Measurements from ENCODE around the gene MEGF9.

The MEGF9 gene

DNA sequence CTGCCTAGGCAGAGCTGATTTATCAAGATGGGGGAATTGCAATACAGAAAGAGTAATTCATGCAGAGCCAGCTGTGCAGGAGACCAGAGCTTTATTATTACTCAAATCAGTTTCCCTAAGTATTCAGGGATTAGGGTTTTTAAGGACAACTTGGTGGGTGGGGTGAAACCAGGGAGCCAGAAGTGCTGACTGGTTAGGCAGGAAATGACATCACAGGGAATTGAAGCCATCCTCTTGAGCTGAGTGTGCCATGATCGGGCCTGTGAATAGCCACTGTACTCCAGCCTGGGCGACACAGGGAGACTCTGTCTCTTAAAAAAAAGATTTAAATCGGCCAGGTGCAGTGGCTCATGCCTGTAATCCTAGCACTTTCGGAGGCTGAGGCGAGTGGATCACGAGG, 89.0 kb downstream of the MEGF9 start:
- Histone ChIP-seq H3K9me2 (replicated peaks; ENCODE audit: insufficient read depth, low read length) (no peaks in the 10 kb centered on the region), H3K27ac (ENCODE audit: low read depth, low read length) (no peak overlapping the region), H3K4me3 (ENCODE audit: insufficient read depth, low read length, poor library complexity, severe bottlenecking) (no peak overlapping the region), H2AFZ (ENCODE audit: low read depth, low read length, severe bottlenecking) (no peak overlapping the region), H3K27me3 (ENCODE audit: low read length) (no peaks in the 10 kb centered on the region), H3K79me2 (ENCODE audit: insufficient read depth, low read length) (no peaks in the 10 kb centered on the region), H3K9me3 (ENCODE audit: insufficient read depth, low read length) (no peaks in the 10 kb centered on the region), H3K4me2 (ENCODE audit: low read depth, low read length, poor library complexity, severe bottlenecking) (no peak overlapping the region), H3K36me3 (ENCODE audit: low read length) (no peaks in the 10 kb centered on the region), H4K20me1 (ENCODE audit: low read depth, low read length) (no peaks in the 10 kb centered on the region), H3F3A (ENCODE audit: insufficient read depth) (no peaks in the 10 kb centered on the region), H3K9ac (ENCODE audit: low read length) (no peak overlapping the region)
- TF ChIP-seq EZH2phosphoT487 (conservative IDR thresholded peaks at IDR 0.05; ENCODE audit: low read length), result no peak
- TF ChIP-seq, protein P1, sequence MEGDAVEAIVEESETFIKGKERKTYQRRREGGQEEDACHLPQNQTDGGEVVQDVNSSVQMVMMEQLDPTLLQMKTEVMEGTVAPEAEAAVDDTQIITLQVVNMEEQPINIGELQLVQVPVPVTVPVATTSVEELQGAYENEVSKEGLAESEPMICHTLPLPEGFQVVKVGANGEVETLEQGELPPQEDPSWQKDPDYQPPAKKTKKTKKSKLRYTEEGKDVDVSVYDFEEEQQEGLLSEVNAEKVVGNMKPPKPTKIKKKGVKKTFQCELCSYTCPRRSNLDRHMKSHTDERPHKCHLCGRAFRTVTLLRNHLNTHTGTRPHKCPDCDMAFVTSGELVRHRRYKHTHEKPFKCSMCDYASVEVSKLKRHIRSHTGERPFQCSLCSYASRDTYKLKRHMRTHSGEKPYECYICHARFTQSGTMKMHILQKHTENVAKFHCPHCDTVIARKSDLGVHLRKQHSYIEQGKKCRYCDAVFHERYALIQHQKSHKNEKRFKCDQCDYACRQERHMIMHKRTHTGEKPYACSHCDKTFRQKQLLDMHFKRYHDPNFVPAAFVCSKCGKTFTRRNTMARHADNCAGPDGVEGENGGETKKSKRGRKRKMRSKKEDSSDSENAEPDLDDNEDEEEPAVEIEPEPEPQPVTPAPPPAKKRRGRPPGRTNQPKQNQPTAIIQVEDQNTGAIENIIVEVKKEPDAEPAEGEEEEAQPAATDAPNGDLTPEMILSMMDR (IDR thresholded peaks at IDR 0.05; ENCODE audit: insufficient read depth, low read length, poor library complexity, severe bottlenecking), result no peak

DNA sequence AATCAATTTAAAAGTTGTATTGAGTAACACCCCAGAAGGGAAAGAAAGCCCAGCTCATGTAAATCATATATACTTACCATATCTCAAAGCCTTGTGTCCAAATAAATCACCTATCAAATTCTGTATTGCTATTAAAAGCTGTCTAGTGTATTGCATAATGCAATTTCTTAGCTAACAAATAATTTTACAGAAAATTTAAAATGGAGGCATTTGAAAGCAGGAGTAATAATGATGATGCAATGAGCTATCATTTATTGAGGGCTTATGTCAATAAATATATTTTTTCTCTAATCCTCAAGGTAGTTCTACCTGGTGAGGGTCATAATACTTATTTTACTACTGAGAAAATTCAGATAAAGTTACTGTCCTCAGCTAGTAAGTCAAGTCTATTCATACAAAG, 91.5 kb downstream of the MEGF9 start:
- H3K27me3 ChIP-seq (ENCODE audit: low read length), result no peaks in the 10 kb centered on the region
- H3K9ac ChIP-seq (ENCODE audit: low read length), result no peak overlapping the region
- H3K9me3 ChIP-seq (ENCODE audit: insufficient read depth, low read length), result no peaks in the 10 kb centered on the region
- H3K4me3 ChIP-seq (ENCODE audit: insufficient read depth, low read length, poor library complexity, severe bottlenecking), result no peak overlapping the region
- no peak overlapping the region for H3K4me2 ChIP-seq (ENCODE audit: low read depth, low read length, poor library complexity, severe bottlenecking)
- H2AFZ ChIP-seq (ENCODE audit: low read depth, low read length, severe bottlenecking), result no peak overlapping the region
- H3K79me2 ChIP-seq (ENCODE audit: insufficient read depth, low read length), result no peaks in the 10 kb centered on the region
- no peaks in the 10 kb centered on the region for H3K9me2 ChIP-seq (replicated peaks; ENCODE audit: insufficient read depth, low read length)
- H3K36me3 ChIP-seq (ENCODE audit: low read length), result no peaks in the 10 kb centered on the region
- H3K27ac ChIP-seq (ENCODE audit: low read depth, low read length), result no peak overlapping the region
- TF ChIP-seq, protein P1 (IDR thresholded peaks at IDR 0.05; ENCODE audit: insufficient read depth, low read length, poor library complexity, severe bottlenecking), result no peak
- TF ChIP-seq EZH2phosphoT487 (conservative IDR thresholded peaks at IDR 0.05; ENCODE audit: low read length), result no peak
- no peaks in the 10 kb centered on the region for H3F3A ChIP-seq (ENCODE audit: insufficient read depth)
- no peaks in the 10 kb centered on the region for H4K20me1 ChIP-seq (ENCODE audit: low read depth, low read length)

DNA sequence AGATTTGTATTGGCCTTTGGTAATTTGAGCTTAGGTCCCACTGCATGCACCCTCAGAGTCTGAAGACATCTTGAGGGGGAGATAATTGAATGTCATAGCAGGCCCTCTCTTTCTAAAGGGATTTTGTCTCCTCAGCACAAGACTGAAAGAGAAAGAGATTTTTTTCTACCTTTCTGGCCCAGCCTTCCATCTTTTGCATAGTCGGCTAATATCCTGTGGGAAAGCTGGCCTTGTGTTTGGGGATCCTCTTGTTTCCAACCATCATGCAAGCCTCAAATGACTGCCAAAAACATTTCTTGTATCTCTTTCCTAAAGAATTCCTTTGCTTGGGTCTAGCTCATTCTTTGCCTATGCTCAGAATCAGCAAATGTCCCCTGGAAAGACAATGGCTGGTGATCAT, 92.3 kb downstream of the MEGF9 start:
- no peak overlapping the region for H2AFZ ChIP-seq (ENCODE audit: low read depth, low read length, severe bottlenecking)
- TF ChIP-seq, protein P1 (IDR thresholded peaks at IDR 0.05; ENCODE audit: insufficient read depth, low read length, poor library complexity, severe bottlenecking), result no peak
- no peak for TF ChIP-seq EZH2phosphoT487 (conservative IDR thresholded peaks at IDR 0.05; ENCODE audit: low read length)
- no peaks in the 10 kb centered on the region for H3K9me2 ChIP-seq (replicated peaks; ENCODE audit: insufficient read depth, low read length)

More for the DNA sequence above, 92.3 kb downstream of the MEGF9 start:
- Histone ChIP-seq H3K79me2 (ENCODE audit: insufficient read depth, low read length) (no peaks in the 10 kb centered on the region), H3K9ac (ENCODE audit: low read length) (no peak overlapping the region), H3K27me3 (ENCODE audit: low read length) (no peaks in the 10 kb centered on the region), H3K4me2 (ENCODE audit: low read depth, low read length, poor library complexity, severe bottlenecking) (no peak overlapping the region), H3K9me3 (ENCODE audit: insufficient read depth, low read length) (no peaks in the 10 kb centered on the region), H3K36me3 (ENCODE audit: low read length) (no peaks in the 10 kb centered on the region), H4K20me1 (ENCODE audit: low read depth, low read length) (no peaks in the 10 kb centered on the region), H3F3A (ENCODE audit: insufficient read depth) (no peaks in the 10 kb centered on the region), H3K4me3 (ENCODE audit: insufficient read depth, low read length, poor library complexity, severe bottlenecking) (no peak overlapping the region), H3K27ac (ENCODE audit: low read depth, low read length) (no peak overlapping the region)

Data from SU-DHL-6 (cell line).